ENCODE data around the gene C16orf74. TPM values are rescaled to one million over a fixed set of nuclear protein-coding genes. Genes with fewer than 3 reads are reported as not detected.

C16orf74 gene
- total RNA-seq, 1 donor from 2014 or later: 0.64 TPM

GRCh38 chr16:85768199-85768598 lies 17.3 kb upstream of the C16orf74 start:
- Mint-ChIP-seq H3K4me1 (ENCODE audit: unreplicated experiment) (no peaks in the 10 kb centered on the region), H3K36me3 (ENCODE audit: low read depth, unreplicated experiment) (peaks cover 8% of the 10 kb centered on the region), H3K4me3 (ENCODE audit: unreplicated experiment) (no peak overlapping the region), H3K9me3 (ENCODE audit: unreplicated experiment) (no peaks in the 10 kb centered on the region), H3K27ac (ENCODE audit: unreplicated experiment) (no peak overlapping the region), H3K27me3 (ENCODE audit: unreplicated experiment) (no peaks in the 10 kb centered on the region)
- TF ChIP-seq CTCF (IDR thresholded peaks at IDR 0.05; ENCODE audit: unreplicated experiment): no peak
- no peak for DNase-seq (ENCODE audit: low spot score)

GRCh38 chr16:85767531-85767930 lies 16.6 kb upstream of the C16orf74 start:
- H3K27me3 Mint-ChIP-seq (ENCODE audit: unreplicated experiment): no peaks in the 10 kb centered on the region
- no peaks in the 10 kb centered on the region for H3K4me1 Mint-ChIP-seq (ENCODE audit: unreplicated experiment)
- H3K27ac Mint-ChIP-seq (ENCODE audit: unreplicated experiment): no peak overlapping the region
- peaks cover 8% of the 10 kb centered on the region for H3K36me3 Mint-ChIP-seq (ENCODE audit: low read depth, unreplicated experiment)
- TF ChIP-seq CTCF (IDR thresholded peaks at IDR 0.05; ENCODE audit: unreplicated experiment): no peak
- DNase-seq (ENCODE audit: low spot score): no peak
- no peaks in the 10 kb centered on the region for H3K9me3 Mint-ChIP-seq (ENCODE audit: unreplicated experiment)
- H3K4me3 Mint-ChIP-seq (ENCODE audit: unreplicated experiment): no peak overlapping the region

- Mint-ChIP-seq H3K27me3 (ENCODE audit: unreplicated experiment) (no peaks in the 10 kb centered on the region), H3K9me3 (ENCODE audit: unreplicated experiment) (no peaks in the 10 kb centered on the region), H3K27ac (ENCODE audit: unreplicated experiment) (peak overlapping the region; percentile 14), H3K36me3 (ENCODE audit: low read depth, unreplicated experiment) (peaks cover 6% of the 10 kb centered on the region), H3K4me3 (ENCODE audit: unreplicated experiment) (no peak overlapping the region), H3K4me1 (ENCODE audit: unreplicated experiment) (peaks cover 4% of the 10 kb centered on the region)
- DNase-seq (ENCODE audit: low spot score): no peak
- TF ChIP-seq CTCF (IDR thresholded peaks at IDR 0.05; ENCODE audit: unreplicated experiment): no peak
Measured at GRCh38 chr16:85765767-85766166, 14.9 kb upstream of the C16orf74 start.

GRCh38 chr16:85765211-85765610 lies 14.3 kb upstream of the C16orf74 start:
- H3K27ac Mint-ChIP-seq (ENCODE audit: unreplicated experiment): no peak overlapping the region
- H3K27me3 Mint-ChIP-seq (ENCODE audit: unreplicated experiment): no peaks in the 10 kb centered on the region
- H3K9me3 Mint-ChIP-seq (ENCODE audit: unreplicated experiment): no peaks in the 10 kb centered on the region
- no peak overlapping the region for H3K4me3 Mint-ChIP-seq (ENCODE audit: unreplicated experiment)
- no peak for DNase-seq (ENCODE audit: low spot score)
- no peak for TF ChIP-seq CTCF (IDR thresholded peaks at IDR 0.05; ENCODE audit: unreplicated experiment)
- peaks cover 4% of the 10 kb centered on the region for H3K4me1 Mint-ChIP-seq (ENCODE audit: unreplicated experiment)
- H3K36me3 Mint-ChIP-seq (ENCODE audit: low read depth, unreplicated experiment): peaks cover 3% of the 10 kb centered on the region

- no peak for DNase-seq (ENCODE audit: low spot score)
- Mint-ChIP-seq H3K36me3 (ENCODE audit: low read depth, unreplicated experiment) (no peaks in the 10 kb centered on the region), H3K4me1 (ENCODE audit: unreplicated experiment) (peaks cover 9% of the 10 kb centered on the region), H3K9me3 (ENCODE audit: unreplicated experiment) (no peaks in the 10 kb centered on the region), H3K4me3 (ENCODE audit: unreplicated experiment) (no peak overlapping the region), H3K27me3 (ENCODE audit: unreplicated experiment) (no peaks in the 10 kb centered on the region), H3K27ac (ENCODE audit: unreplicated experiment) (no peak overlapping the region)
- TF ChIP-seq CTCF (IDR thresholded peaks at IDR 0.05; ENCODE audit: unreplicated experiment): no peak
Measured at GRCh38 chr16:85763616-85764015, 12.7 kb upstream of the C16orf74 start.

All from endothelial cell (in vitro differentiated cells).